RPMI7951 (cell line): ENCODE results near the gene DACH1. TPM values are rescaled to one million over a fixed set of nuclear protein-coding genes. Genes with fewer than 3 reads are reported as not detected.
A peak's percentile ranks its signal among the peaks of the same experiment; 100 is the strongest.
"Not testable (repeated sequence)": the region's sequence is repeated elsewhere in the genome, so short reads cannot be mapped to it uniquely, and the experiment has no call there.

Experiments used
- DNase-seq: peaks from one replicate; pipeline ENCODE4 v3.0.0-alpha.2; 2012; ENCODE audit warnings: low read depth
- total RNA-seq: library from RNA; depleted of rRNA; stranded (reverse); fragments of >200 nt; shearing (Covaris generic); gene quantifications from 2 replicates; pipeline ENCODE4 v1.2.3, GENCODE V29; 2014; rRNA removed

Gene DACH1
- total RNA-seq = not detected in 2 replicates

GRCh38 chr13:71867131-71867814, at the start of gene DACH1:
Gene DACH1 (minus strand): TSS chr13:71867204.
- DNase-seq = peak; percentile 39

- DNase-seq = no peak
Measured at GRCh38 chr13:71913717-71914116, 46.7 kb upstream of the DACH1 start.

- no peak for DNase-seq
Measured at GRCh38 chr13:71912524-71912923, 45.5 kb upstream of the DACH1 start.

GRCh38 chr13:71906448-71906847, 39.4 kb upstream of the DACH1 start:
- DNase-seq = no peak

- DNase-seq = no peak
Measured at GRCh38 chr13:71902676-71903075, 35.7 kb upstream of the DACH1 start.

GRCh38 chr13:71893506-71893905, 26.5 kb upstream of the DACH1 start:
- not testable (repeated sequence) for DNase-seq

- DNase-seq = no peak
Measured at GRCh38 chr13:71886880-71887279, 19.9 kb upstream of the DACH1 start.

- no peak for DNase-seq
Measured at GRCh38 chr13:71882120-71882519, 15.1 kb upstream of the DACH1 start.

- DNase-seq = no peak
Measured at GRCh38 chr13:71880753-71881541, 13.9 kb upstream of the DACH1 start.

- no peak for DNase-seq
Measured at GRCh38 chr13:71879808-71880344, 12.9 kb upstream of the DACH1 start.

- DNase-seq = peak; percentile 14
Measured at GRCh38 chr13:71879129-71879535, 12.1 kb upstream of the DACH1 start.

- no peak for DNase-seq
Measured at GRCh38 chr13:71877256-71877653, 10.3 kb upstream of the DACH1 start.

GRCh38 chr13:71876648-71877255, 9.7 kb upstream of the DACH1 start:
- no peak for DNase-seq

- DNase-seq = no peak
Measured at GRCh38 chr13:71875823-71876222, 8.8 kb upstream of the DACH1 start.

GRCh38 chr13:71874458-71874857, 7.5 kb upstream of the DACH1 start:
- DNase-seq = no peak

GRCh38 chr13:71873418-71874247, 6.6 kb upstream of the DACH1 start:
- DNase-seq = no peak

GRCh38 chr13:71871844-71872243, 4.8 kb upstream of the DACH1 start:
- DNase-seq = no peak

- no peak for DNase-seq
Measured at GRCh38 chr13:71871176-71871754, 4.3 kb upstream of the DACH1 start.

- no peak for DNase-seq
Measured at GRCh38 chr13:71870100-71870499, 3.1 kb upstream of the DACH1 start.

- DNase-seq = no peak
Measured at GRCh38 chr13:71869274-71869673, 2.3 kb upstream of the DACH1 start.
